Breast epithelium (tissue), 3 donors: ENCODE measurements around the gene SBK1.

Experiments used
- CTCF ChIP-seq, 3 donors: fragments of 450-650 bp; IDR thresholded peaks; one replicate each; pipeline ENCODE4 v1.5.1; 2016 to 2017; ENCODE audit warnings: antibody characterized with exemption in 3 of 3, mild to moderate bottlenecking in 3 of 3, moderate library complexity in 3 of 3
- POLR2AphosphoS5 ChIP-seq, 3 donors: sonication (generic); formaldehyde crosslinking; IDR thresholded peaks; one replicate each; pipeline ENCODE4 v1.6.1; 2017; ENCODE audit warnings: antibody characterized with exemption in 3 of 3

- TF ChIP-seq CTCF (IDR thresholded peaks at IDR 0.05) (no peak), POLR2AphosphoS5 (IDR thresholded peaks at IDR 0.05) (no peak)
Measured at GRCh38 chr16:28283173-28283572, 9.2 kb upstream of the SBK1 start.
